Measurements from ENCODE around the gene PDZD7.

The PDZD7 gene

GRCh38 chr10:101027106-101027720, 3.7 kb downstream of the PDZD7 start:
- TF ChIP-seq CTCF (IDR thresholded peaks at IDR 0.05; ENCODE audit: insufficient read depth, low read depth, low read length, missing control alignments) = no peak
- DNase-seq (ENCODE audit: low read depth) = no peak
- no peak overlapping the region for H3K4me3 ChIP-seq (ENCODE audit: low read length)

- no peak for TF ChIP-seq CTCF (IDR thresholded peaks at IDR 0.05; ENCODE audit: insufficient read depth, low read depth, low read length, missing control alignments)
Measured at GRCh38 chr10:101022967-101023705, 7.8 kb downstream of the PDZD7 start.

GRCh38 chr10:101021692-101022251, 9.2 kb downstream of the PDZD7 start:
- DNase-seq (ENCODE audit: low read depth) = no peak
- TF ChIP-seq CTCF (IDR thresholded peaks at IDR 0.05; ENCODE audit: insufficient read depth, low read depth, low read length, missing control alignments) = no peak
- no peak overlapping the region for H3K4me3 ChIP-seq (ENCODE audit: low read length)

More at GRCh38 chr10:101022967-101023705, 7.8 kb downstream of the PDZD7 start:
- H3K4me3 ChIP-seq (ENCODE audit: low read length) = no peak overlapping the region
- DNase-seq (ENCODE audit: low read depth) = no peak

GRCh38 chr10:101021239-101021638, 9.7 kb downstream of the PDZD7 start:
- TF ChIP-seq CTCF (IDR thresholded peaks at IDR 0.05; ENCODE audit: insufficient read depth, low read depth, low read length, missing control alignments) = no peak

GRCh38 chr10:101020427-101021075, 10.4 kb downstream of the PDZD7 start:
- TF ChIP-seq CTCF (IDR thresholded peaks at IDR 0.05; ENCODE audit: insufficient read depth, low read depth, low read length, missing control alignments) = no peak
- H3K4me3 ChIP-seq (ENCODE audit: low read length) = no peak overlapping the region
- DNase-seq (ENCODE audit: low read depth) = no peak

More at GRCh38 chr10:101021239-101021638, 9.7 kb downstream of the PDZD7 start:
- H3K4me3 ChIP-seq (ENCODE audit: low read length) = no peak overlapping the region
- DNase-seq (ENCODE audit: low read depth) = no peak

GRCh38 chr10:101019440-101019703, 11.6 kb downstream of the PDZD7 start:
- H3K4me3 ChIP-seq (ENCODE audit: low read length) = no peak overlapping the region

More at GRCh38 chr10:101019440-101019703, 11.6 kb downstream of the PDZD7 start:
- no peak for DNase-seq (ENCODE audit: low read depth)
- no peak for TF ChIP-seq CTCF (IDR thresholded peaks at IDR 0.05; ENCODE audit: insufficient read depth, low read depth, low read length, missing control alignments)

Measured in epithelial cell of esophagus (primary cell).